HG03135 (cell line): ENCODE data around the gene KCNK4.

Experiments used
- ATAC-seq: cut with Tn5 transposase; IDR thresholded peaks from one replicate; pipeline ENCODE4 v1.9.1; 2021; ENCODE audit warnings: mild to moderate bottlenecking, moderate library complexity; ENCODE audit not compliant: unreplicated experiment

The KCNK4 gene

DNA sequence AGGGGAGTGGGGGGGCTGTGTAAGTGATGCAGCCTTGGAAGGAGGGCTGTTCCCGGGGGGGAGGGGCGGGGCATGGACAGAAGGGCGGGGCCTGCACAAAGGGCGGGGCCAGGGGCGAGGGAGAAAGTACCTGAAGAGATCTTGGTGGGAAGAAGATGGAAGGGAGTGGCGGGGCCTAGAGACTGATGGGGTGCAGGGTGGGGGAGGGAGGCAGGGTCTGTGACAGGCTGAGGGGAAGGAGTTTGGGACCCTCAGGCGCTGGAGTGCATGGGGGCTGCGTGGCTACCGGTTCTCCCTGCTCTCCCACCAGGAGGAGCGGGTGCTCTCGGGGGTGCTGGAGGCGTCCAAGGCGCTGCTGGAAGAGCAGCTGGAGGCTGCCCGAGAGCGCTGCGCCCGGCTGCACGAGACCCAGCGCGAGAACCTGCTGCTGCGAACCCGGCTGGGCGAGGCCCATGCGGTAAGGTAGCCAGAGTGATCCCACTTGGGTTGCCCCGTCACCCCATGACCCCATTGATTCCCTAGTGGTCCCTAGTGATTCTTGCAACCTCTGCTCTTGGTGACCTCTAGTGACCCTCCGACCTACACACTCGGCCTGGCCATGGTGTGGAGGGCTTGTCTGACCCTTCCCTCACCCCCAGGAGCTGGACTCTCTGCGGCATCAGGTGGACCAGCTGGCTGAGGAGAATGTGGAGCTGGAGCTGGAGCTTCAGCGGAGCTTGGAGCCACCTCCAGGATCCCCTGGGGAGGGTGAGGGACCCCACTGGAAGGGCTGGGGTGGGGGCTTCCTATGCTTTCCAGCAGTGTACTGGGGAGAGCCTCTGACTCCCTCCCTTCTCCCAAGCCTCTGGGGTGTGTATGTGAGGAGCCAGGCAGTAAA lies 52.0 kb downstream of the KCNK4 start:
- ATAC-seq: no peak

DNA sequence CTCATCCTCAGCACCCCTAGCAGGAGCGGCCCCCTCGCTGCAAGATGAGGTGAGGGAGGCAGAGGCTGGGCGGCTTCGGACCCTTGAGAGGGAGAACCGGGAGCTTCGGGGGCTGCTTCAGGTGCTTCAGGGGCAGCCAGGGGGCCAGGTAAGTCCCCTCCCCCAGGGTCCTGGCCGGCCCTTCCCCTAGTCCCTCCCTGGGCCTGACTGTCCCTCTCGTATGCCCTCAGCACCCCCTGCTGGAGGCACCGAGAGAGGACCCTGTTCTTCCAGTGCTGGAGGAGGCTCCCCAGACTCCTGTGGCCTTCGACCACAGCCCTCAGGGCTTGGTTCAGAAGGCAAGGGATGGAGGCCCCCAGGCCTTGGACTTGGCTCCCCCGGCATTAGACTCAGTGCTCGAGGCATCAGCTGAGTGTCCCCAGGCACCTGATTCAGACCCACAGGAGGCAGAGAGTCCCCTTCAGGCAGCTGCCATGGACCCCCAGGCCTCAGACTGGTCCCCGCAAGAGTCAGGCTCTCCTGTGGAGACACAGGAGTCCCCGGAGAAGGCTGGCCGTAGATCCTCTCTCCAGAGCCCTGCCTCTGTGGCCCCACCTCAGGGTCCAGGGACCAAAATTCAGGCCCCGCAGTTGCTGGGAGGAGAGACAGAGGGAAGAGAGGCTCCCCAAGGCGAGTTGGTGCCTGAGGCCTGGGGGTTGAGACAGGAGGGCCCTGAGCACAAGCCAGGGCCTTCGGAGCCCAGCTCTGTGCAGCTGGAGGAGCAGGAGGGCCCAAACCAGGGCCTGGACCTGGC lies 52.9 kb downstream of the KCNK4 start:
- no peak for ATAC-seq

DNA sequence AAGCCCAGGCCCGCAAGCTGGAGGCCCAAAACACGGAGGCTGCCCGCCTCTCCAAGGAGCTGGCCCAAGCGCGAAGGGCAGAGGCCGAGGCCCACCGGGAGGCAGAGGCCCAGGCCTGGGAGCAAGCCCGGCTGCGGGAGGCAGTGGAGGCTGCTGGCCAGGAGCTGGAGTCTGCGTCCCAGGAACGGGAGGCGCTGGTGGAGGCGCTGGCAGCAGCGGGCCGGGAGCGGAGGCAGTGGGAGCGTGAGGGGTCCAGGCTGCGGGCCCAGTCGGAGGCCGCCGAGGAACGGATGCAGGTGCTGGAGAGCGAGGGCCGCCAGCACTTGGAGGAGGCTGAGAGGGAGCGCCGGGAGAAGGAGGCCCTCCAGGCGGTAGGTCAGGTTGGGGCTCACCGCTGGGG lies 53.7 kb downstream of the KCNK4 start:
- ATAC-seq: no peak

DNA sequence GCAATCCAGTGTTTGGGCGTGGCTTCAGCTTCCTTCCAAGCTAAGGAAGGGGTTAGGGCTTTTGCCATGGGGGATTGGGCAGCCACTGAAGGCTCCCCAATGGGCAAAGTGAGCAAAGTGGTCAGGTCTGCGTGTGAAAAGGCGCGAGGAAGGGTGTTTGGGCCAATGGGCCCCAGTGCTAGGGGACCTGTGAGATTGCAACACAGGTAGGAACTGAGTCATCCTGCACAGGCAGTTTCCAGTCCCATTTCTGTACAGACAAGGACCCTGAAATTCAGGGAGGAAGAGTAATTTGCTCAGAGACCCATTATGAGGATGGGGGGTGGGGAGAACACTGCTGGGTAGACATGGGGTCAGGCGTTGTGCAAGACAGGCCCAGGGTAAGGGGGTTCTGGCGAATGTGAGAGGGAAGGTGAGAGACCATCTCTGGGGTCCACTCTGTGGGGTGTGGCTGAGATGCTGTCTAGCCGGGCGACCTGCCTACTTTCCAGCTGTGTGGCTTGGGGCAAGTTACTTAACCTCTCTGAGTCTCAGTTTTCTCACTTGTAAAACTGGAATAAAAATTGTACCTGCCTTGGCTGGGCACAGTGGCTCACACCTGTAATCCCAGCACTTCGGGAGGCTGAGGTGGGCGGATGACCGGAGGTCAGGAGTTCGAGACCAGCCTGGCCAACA lies 56.2 kb downstream of the KCNK4 start:
- no peak for ATAC-seq

DNA sequence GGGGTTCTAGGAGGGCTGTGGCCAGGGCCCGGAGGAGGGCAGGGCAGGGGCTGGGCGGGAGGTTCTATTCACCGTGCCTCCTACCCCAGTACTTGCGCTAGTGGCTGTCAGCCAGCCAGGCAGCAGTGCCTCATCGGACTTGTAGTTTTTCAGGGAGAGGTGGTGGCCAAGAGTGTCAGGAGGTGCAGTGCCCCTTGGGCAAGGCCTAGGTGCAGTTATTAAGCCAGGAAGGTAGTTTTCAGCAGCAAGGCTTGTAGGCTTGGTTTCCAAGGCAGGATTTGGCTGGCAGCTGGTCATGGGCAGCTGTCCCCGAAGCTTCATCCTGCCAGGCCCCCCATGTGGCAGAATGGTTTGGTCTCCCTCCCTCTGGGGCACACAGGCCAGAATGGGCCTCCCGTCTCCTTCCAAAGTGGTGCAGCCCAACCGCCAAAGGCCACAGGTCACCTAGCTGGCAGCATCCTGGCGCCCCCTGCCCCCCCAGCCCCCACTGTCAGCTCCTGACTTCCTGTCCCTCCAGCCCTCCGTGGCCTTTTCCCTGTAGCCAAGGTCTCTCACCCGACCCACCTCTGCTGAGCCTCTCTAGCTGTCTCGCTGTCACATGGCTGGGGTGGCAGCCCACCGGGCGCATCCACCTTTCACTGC lies 57.4 kb downstream of the KCNK4 start:
- no peak for ATAC-seq

DNA sequence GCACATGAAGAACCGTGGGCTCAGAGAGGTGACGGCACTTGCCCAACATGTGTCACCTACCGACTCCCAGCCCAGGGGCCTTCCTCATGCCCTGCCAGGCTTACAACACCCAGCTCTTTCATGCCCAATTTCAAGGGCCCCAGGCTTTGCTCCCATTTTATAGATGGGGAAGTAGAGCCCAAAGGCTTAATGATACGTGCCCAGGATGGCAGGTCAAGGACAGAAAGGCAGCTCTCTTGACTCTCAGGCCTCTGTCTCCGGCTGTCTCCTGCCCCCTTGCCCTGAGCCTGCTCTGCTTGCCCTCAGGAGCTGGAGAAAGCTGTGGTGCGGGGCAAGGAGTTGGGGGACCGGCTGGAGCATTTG lies 57.9 kb downstream of the KCNK4 start:
- ATAC-seq: no peak

DNA sequence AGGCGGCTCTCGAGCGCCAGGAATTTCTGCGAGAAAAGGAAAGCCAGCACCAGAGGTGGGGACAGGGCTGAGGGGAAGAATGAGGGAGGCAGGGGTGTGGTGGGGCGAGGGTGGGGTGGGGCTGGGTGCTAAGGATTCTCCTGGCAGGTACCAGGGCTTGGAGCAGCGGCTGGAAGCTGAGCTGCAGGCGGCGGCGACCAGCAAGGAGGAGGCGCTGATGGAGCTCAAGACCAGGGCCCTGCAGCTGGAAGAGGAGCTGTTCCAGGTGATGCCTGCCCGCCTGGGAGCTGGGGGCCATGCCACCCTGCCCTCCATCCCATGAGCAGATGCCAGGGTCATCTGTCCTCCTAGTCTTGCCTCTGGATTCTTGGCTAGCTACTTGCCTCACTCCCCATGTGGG lies 58.3 kb downstream of the KCNK4 start:
- ATAC-seq: no peak
